ENCODE measurements around the gene P2RY1.

DNA sequence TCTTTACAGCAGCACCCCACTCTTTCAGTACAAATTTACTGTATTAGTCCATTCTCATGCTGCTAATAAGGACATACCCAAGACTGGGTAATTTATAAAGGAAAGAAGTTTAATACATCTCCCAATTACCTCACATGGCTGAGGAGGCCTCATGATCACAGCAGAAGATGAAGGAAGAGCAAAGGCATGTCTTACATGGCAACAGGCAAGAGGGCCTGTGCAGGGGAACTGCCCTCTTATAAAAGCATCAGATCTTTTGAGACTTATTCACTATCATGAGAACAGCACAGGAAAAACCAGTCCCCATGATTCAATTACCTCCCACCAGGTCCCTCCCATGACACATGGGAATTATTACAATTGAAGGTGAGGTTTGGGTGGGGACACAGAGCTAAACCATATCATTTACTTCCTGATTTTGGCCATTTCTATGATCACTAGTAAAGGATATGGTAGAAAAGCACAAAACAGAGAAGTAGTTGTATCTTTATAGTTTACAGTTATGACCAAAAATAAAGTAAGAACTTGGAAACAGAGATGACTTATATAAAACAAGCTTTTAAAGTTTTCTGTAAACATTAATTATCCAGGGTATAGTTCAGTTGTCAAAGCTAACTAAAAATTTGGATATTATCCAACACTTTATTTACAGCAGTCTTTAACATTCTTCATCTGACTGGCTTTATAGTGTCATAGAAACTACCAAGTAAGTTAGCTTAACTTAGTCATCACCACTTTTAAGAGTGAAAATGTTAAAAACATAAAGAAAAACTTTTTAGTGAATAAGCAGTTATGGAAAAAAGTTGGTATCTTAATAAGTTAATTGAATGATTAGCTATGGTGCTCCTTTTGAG, 40.2 kb downstream of the P2RY1 start:
- TF ChIP-seq, protein P1, sequence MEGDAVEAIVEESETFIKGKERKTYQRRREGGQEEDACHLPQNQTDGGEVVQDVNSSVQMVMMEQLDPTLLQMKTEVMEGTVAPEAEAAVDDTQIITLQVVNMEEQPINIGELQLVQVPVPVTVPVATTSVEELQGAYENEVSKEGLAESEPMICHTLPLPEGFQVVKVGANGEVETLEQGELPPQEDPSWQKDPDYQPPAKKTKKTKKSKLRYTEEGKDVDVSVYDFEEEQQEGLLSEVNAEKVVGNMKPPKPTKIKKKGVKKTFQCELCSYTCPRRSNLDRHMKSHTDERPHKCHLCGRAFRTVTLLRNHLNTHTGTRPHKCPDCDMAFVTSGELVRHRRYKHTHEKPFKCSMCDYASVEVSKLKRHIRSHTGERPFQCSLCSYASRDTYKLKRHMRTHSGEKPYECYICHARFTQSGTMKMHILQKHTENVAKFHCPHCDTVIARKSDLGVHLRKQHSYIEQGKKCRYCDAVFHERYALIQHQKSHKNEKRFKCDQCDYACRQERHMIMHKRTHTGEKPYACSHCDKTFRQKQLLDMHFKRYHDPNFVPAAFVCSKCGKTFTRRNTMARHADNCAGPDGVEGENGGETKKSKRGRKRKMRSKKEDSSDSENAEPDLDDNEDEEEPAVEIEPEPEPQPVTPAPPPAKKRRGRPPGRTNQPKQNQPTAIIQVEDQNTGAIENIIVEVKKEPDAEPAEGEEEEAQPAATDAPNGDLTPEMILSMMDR (IDR thresholded peaks at IDR 0.05) = no peak
- TF ChIP-seq POLR2A (IDR thresholded peaks at IDR 0.05) = no peak
- no peak for TF ChIP-seq POLR2AphosphoS5 (IDR thresholded peaks at IDR 0.05)

All from breast epithelium (tissue), 3 donors.